NOMO-1 (cell line): ENCODE results near the gene SIGLECL1.

Experiments
- DNase-seq, 2 experiments: peaks; one replicate each; lab custom pipeline; 2025; ENCODE audit not compliant: unreplicated experiment in 2 of 2; lab: John Stamatoyannopoulos, UW

Gene SIGLECL1

DNA sequence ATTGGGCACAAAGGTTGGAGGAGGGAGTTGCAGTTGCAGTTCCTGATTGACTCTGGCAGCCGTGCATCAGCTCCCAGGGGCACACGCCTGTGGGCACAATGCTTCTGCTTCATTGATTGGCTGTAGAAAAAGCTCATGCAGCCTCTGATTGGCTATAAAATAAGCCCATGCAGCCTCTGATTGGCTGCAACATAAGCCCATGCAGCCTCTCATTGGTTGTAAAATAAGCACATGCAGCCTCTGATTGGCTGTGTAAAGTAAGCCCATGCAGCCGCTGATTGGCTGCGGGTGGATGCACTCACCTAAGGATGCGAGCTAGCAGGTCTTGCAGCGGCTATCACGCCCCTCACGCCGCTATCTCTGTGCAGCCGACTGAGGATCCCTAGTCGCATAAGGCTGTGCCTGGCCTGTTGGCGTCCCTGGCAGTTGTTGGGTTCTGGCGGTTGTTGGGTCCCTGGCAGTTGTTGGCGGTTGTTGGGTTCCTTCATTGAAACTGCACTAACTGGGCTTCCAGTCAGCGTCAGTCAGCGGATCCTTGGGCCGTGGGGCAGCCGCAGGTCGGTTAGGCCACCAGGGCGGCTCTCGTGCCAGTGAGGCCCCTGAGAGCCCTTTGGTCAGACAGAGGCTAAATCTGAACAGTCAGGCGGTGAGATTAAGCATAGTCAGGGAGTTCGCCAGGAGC, at the start of gene SIGLECL1:
Gene SIGLECL1 (plus strand): TSS at position 295 of the 682 bp plus-strand sequence. CDS start 12,993 bp downstream, outside the sequence.
- no peak for DNase-seq

DNA sequence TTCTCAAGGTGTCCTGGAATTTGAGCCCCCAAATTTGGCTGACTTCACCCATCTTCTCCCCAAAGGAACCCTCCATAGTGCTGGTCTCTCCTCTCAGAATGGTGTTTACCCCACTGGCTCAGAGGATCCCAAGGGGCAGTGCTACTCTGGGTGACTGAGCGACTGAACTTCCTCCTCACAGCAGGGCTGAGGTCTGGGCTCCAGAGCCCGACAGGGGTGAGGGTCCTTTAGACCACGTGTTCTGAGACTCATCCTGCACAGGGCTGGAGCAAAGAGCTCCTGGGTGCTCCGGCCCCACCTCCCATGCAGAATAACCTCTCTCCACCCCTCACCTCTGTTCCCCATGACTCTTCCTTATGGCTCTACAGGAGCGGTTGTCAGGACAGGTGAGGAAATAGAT, 49.2 kb upstream of the SIGLECL1 start:
- DNase-seq = no peak

DNA sequence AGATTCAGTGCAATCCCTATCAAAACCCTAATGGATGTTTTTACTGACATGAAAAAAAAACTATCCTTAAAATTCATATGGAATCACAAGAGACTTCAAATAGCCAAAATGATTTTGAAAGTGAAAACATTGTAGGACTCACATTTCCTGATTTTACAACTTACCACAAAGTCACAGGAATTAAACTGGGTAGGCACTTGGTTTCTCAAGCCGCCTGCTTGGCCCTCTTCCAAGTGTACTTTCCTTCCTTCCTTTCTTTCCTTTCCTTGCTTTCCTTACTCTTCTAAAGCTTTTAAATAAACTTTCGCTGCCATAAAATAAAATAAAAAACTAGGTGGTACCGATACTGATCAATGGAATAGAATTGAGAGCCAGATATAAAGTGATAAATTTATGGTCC, 47.0 kb upstream of the SIGLECL1 start:
- DNase-seq = no peak

DNA sequence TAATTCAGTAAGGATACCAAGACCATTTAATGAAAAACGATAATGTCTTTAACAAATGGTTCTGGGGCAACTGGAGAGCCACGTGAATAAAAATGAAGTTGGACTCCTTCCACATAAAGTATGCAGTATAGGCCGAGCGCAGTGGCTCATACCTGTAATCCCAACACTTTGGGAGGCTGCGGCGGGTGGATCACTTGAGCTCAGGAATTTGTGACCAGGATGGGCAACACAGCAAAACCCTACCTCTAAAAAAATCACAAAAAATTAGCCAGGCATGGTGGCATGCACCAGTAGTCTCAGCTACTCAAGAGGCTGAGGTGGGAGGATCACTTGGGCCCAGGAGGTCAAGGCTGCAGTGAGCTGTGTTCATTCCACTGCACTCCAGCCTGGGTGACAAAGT, 46.6 kb upstream of the SIGLECL1 start:
- DNase-seq = no peak

- no peak for DNase-seq
Observed at GRCh38 chr19:51207747-51208146, 43.1 kb upstream of the SIGLECL1 start.

GRCh38 chr19:51210191-51210784, 40.6 kb upstream of the SIGLECL1 start:
- DNase-seq = no peak

DNA sequence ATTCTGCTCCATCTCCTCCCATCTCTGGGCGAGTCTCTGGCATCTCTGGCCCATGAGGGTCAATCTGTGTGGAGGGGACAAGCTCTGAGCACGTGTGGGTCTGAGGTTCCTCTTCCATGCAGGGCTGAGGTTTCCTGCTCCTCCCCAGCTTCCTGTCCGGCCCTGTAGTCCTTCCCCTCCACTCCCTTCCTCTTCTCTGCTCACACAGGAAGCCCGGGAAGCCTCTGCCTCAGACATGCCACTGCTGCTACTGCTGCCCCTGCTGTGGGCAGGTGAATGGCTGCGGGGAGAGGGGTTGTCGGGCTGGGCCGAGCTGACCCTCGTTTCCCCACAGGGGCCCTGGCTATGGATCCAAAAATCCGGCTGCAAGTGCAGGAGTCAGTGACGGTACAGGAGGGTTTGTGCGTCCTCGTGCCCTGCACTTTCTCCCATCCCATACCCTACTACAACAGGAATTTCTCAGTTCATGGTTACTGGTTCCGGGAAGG, 40.0 kb upstream of the SIGLECL1 start:
- DNase-seq = peak; percentile 62 to 74

DNA sequence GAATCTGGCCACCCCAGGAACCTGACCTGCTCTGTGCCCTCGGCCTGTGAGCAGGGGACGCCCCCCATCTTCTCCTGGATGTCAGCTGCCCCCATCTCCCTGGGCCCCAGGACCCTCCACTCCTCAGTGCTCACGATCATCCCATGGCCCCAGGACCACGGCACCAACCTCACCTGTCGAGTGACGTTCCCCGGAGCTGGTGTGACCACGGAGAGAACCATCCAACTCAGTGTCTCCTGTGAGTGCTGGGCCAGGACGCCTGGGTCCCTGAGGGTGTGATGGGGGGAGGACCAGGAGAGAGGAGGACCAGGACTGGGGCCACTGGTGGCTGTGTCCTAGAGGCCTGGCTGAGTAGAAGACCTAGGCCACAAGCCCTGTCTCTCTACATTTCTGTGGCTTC, 39.0 kb upstream of the SIGLECL1 start:
- no peak for DNase-seq

DNA sequence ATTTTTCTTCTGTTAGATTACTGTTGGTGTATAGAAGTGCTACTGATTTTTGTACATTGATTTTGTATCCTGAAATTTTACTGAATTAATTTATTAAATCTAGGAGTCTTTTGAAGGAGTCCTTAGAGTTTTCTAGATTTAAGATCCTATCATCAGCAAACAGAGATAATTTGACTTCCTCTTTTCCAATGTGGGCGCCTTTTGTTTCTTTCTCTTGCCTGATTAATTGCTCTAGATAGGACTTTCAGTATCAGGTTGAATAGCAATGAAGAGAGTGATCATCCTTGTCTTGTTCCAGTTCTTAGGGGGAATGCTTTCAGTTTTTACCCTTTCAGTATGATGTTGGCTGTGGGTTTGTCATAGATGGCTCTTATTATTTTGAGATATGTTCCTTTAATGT, 31.6 kb upstream of the SIGLECL1 start:
- DNase-seq = peak in 1 of 2 experiments; percentile 51

DNA sequence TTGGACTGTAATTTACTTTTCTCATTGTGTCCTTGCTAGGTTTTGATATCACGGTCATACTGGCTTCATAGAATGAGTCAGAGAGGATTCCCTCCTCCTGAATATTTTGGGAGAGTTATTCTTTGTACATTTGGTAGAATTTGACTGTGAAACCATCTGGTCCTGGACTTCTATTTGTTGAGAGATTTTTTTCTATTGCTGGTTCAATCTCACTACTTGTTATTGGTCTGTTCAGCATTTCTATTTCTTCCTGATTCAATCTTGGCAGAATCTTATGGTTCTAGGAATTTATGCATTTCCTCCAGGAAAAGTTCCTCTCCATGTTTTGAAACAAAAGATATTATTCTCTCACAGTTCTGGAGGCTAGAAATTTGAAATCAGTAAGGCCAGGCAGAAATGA, 30.9 kb upstream of the SIGLECL1 start:
- no peak for DNase-seq

DNA sequence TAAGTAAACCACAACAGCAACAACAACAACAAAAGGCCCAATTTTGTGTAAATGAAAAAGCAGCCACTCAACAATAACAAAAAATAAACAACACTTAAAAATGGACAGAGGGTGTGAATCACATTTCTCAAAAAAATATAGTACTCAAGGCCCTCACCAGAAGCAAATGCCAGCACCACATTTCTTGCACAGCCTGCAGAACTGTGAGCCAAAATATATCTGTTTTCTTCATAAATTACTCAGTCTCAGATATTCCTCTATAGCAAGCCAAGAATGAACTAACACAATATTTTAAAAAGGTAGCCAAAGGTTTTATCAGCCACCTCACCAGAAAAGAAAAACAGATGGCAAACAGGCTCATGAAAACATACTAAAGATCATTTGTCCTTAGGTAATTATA, 29.9 kb upstream of the SIGLECL1 start:
- no peak for DNase-seq

DNA sequence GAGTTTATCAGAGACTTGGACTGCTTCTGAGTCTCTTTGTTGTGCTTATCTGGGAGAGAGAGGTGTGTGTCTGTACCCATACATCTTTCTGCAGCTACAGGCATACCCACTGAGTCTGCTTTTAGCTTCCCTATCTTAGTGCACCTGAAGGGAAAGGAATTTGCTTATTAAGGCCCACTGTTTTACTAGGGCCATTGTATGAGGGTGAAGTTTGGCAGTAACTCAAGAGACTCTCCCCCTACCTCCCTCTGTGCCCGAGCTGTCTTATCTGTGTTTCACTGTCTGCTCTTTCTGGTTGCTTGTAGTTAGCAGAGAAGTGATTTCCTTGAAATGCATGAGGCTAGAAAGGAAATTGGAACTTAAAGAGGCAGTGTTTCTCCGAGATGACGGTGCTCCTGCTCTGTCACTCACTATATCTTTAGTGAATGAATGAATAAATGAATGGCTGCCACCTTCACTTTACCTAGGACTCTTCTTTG, 26.7 kb upstream of the SIGLECL1 start:
- DNase-seq = no peak

GRCh38 chr19:51224898-51225393, 25.9 kb upstream of the SIGLECL1 start, which contains the start of gene CD33:
Gene CD33 (plus strand): TSS chr19:51225080. CDS start chr19:51225119, 39 bp downstream.
- peak; percentile 69 to 72 for DNase-seq

- DNase-seq = no peak
Observed at GRCh38 chr19:51226067-51226466, 24.8 kb upstream of the SIGLECL1 start.

GRCh38 chr19:51227326-51227725, 23.6 kb upstream of the SIGLECL1 start:
- DNase-seq = no peak

DNA sequence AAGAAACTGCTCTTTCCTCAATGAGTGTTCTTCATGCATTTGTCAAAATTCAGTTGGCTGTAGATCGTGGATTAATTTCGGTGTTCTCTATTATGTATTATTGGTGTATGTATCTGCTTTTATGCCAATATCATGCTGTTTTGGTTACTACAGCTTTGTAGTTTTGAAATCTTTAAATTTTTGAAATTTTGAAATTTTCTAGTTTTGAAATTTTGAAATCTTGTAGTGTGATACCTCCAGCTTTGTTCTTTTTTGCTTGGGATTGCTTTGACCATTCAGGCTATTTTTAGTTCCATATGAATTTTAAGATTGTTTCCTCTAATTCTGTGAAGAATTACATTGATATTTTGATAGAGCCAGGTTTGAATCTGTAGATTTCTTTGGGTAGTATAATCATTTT, 22.9 kb upstream of the SIGLECL1 start:
- no peak for DNase-seq

DNA sequence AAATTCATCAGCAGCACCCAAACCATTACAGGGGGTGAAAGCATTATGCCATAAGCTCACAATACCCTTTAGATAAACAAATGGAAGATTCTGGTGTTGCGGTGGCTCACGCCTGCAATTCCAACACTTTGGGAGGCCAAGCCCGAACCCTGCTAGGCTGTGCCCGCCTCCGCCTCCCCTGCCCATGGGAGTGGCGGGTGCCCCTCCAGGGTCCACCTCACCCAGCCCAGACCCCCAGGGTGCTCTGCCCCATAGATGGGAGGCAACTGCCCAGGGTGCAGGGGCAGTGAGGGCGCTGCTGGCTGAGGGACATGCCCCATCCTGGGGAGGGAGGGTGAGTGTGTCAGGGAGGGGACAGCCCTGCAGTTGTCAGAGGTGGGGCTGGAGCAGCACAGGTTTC, 10.0 kb upstream of the SIGLECL1 start:
- DNase-seq = no peak

DNA sequence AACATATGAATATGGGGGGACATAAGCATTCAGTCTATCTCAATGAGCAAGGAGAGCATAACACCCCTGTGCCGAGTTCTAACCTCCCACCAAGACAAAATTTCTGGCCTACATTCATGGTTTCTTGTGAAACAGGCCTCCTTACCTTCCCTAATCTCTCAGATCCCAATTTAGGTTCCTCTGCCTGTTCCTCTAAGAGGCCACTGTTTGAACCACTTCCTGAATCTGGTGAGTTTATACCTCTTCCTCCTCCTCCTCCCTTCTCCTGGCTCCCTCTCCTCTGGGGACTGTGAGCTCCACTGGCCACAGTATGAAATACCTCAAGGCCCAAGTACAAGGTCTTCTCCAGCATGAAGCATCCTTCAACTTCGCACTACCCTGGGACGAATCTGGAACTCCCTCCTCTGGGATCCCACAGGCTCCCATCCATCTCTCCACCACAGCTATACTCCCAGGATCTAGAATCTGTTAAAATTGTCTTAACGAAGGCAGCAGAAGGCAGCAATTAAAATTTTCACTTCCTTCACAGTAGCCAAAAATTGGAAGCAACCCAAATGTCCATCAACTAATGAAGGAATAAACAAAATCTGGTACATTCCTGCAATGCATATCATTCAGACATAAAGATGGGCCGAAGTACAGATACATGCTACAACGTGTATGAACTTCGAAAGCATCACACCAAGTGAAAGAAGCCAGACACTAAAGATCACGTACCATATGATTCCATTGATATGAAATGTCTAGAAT, 7.8 kb upstream of the SIGLECL1 start:
- DNase-seq = peak in 1 of 2 experiments; percentile 43

- peak; percentile 61 to 91 for DNase-seq
Observed at GRCh38 chr19:51246164-51246552, 4.7 kb upstream of the SIGLECL1 start.

DNA sequence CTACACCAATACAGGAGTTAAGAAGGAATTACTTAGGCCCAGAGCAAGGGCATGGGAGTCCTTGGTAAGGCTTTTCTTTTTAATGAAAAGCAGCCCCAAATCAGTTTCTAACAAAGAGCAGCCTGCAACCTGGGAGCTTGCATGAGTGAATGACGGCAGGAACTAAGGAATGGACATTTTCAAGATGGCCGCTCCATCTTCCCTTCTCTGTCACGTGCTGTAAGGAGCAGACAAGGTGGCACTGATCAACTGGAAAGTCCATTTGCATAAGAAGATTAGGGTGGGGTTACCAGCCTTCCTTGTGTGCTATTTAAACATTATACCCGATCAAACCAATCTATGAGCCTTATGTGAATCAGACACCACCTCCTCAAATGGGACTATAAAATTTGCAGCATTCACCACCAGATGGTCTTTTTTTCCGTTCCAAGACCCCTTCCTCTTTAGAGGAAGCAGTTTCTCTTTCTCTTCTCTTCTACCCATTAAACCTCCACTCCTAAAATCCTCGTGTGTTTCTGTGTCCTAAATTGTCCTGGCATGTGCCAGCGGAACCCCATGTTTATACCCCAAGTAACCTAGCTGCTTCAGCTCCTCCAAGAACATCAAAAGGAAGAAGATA, 2.8 kb upstream of the SIGLECL1 start:
- DNase-seq = no peak

GRCh38 chr19:51251468-51251820, 564 bp downstream of the SIGLECL1 start:
- DNase-seq = no peak
